Uterus (tissue), 4 donors: ENCODE data around the gene C13orf46. TPM values are rescaled to one million over a fixed set of nuclear protein-coding genes. Genes with fewer than 3 reads are reported as not detected.

Source experiments
- DNase-seq, 2 donors: peaks; one replicate each; pipeline ENCODE4 v3.0.0-alpha.2; 2019 to 2020
- H3K27ac ChIP-seq, 2 donors: fragments of 200-600 bp; sonication (generic); 1 replicate in 1 of 2; 2 replicates in 1 of 2; pipeline ENCODE4 v1.5.1; 2016 to 2018
- H3K27me3 ChIP-seq, 2 donors: fragments of 200-600 bp; sonication (generic); one replicate each; pipeline ENCODE4 v1.5.1; 2018 to 2019; ENCODE audit warnings: control low read depth in 1 of 2
- H3K36me3 ChIP-seq, 2 donors: fragments of 200-600 bp; sonication (generic); one replicate each; pipeline ENCODE4 v1.5.1; 2019; ENCODE audit warnings: control low read depth in 1 of 2
- H3K4me1 ChIP-seq, 2 donors: fragments of 200-600 bp; sonication (generic); one replicate each; pipeline ENCODE4 v1.5.1; 2018 to 2019; ENCODE audit warnings: control low read depth in 1 of 2
- H3K4me3 ChIP-seq, 2 donors: fragments of 200-600 bp; sonication (generic); 1 replicate in 1 of 2; 2 replicates in 1 of 2; pipeline ENCODE4 v1.5.1; 2018 to 2019; ENCODE audit warnings: mild to moderate bottlenecking in 1 of 2
- H3K9me3 ChIP-seq, 2 donors: fragments of 200-600 bp; sonication (generic); one replicate each; pipeline ENCODE4 v1.5.1; 2019; ENCODE audit warnings: control low read depth in 1 of 2
- POLR2A ChIP-seq, 2 donors: fragments of 450-650 bp; IDR thresholded peaks; one replicate each; pipeline ENCODE4 v1.6.1; 2016; ENCODE audit warnings: antibody characterized with exemption in 2 of 2, mild to moderate bottlenecking in 1 of 2, moderate library complexity in 1 of 2
- intact Hi-C: fragments of 100-400 bp; cut with DNase I; formaldehyde crosslinking; loops from one replicate; pipeline ENCODE4 v1.15.1; 2023; ENCODE audit warnings: low total_unique reads
- total RNA-seq, 4 donors: library from RNA; depleted of rRNA in 3 of 4; stranded (reverse); fragments of >200 nt in 3 of 4; gene quantifications; one replicate each; pipeline versions ENCODE4 v1.1.0 to v1.2.4, GENCODE V29; 2014 to 2023
- TF ChIP-seq, protein P1 (sequence below), 4 experiments: fragments of 200-600 bp in 2 of 4; fragments of 450-650 bp in 2 of 4; sonication (generic) in 2 of 4; IDR thresholded peaks; one replicate each; pipeline ENCODE4 v1.5.1; 2016 to 2019; ENCODE audit warnings: antibody characterized with exemption in 4 of 4, mild to moderate bottlenecking in 2 of 4, moderate library complexity in 1 of 4
- donor health status: DM: yes; HTN: yes; CAD: no.

Gene C13orf46
- total RNA-seq, 4 donors from 2014 or later, result 0.07 to 1.7 TPM; not detected in 2

DNA sequence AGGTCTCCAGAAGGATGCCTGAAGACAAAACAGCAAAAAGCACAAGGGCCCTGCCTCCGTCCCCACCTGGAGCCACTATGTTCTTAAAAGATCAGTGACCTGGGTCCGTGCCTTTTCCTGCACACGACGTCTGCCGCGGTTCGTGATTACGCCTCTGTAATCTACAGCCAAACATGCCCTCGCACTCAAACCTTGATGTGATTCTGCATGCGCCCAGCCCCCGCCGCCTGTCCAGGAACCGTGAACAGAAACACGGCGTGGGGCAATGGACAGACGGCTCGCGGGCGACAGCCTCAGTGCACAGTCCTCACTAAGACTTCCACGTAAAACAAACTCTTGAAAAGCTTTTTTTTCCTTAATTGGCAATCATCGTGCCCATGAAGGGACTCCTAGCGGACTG, 15.5 kb downstream of the C13orf46 start:
- no peaks in the 10 kb centered on the region for H3K27me3 ChIP-seq
- H3K27ac ChIP-seq, result no peak overlapping the region
- H3K4me3 ChIP-seq, result no peak overlapping the region
- no peaks in the 10 kb centered on the region for H3K36me3 ChIP-seq
- no peaks in the 10 kb centered on the region for H3K9me3 ChIP-seq
- TF ChIP-seq, protein P1, sequence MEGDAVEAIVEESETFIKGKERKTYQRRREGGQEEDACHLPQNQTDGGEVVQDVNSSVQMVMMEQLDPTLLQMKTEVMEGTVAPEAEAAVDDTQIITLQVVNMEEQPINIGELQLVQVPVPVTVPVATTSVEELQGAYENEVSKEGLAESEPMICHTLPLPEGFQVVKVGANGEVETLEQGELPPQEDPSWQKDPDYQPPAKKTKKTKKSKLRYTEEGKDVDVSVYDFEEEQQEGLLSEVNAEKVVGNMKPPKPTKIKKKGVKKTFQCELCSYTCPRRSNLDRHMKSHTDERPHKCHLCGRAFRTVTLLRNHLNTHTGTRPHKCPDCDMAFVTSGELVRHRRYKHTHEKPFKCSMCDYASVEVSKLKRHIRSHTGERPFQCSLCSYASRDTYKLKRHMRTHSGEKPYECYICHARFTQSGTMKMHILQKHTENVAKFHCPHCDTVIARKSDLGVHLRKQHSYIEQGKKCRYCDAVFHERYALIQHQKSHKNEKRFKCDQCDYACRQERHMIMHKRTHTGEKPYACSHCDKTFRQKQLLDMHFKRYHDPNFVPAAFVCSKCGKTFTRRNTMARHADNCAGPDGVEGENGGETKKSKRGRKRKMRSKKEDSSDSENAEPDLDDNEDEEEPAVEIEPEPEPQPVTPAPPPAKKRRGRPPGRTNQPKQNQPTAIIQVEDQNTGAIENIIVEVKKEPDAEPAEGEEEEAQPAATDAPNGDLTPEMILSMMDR (IDR thresholded peaks at IDR 0.05), result no peak
- no peak for TF ChIP-seq POLR2A (IDR thresholded peaks at IDR 0.05)
- no peaks in the 10 kb centered on the region for H3K4me1 ChIP-seq
- no peak for DNase-seq
- intact Hi-C loops, result no loop called here

DNA sequence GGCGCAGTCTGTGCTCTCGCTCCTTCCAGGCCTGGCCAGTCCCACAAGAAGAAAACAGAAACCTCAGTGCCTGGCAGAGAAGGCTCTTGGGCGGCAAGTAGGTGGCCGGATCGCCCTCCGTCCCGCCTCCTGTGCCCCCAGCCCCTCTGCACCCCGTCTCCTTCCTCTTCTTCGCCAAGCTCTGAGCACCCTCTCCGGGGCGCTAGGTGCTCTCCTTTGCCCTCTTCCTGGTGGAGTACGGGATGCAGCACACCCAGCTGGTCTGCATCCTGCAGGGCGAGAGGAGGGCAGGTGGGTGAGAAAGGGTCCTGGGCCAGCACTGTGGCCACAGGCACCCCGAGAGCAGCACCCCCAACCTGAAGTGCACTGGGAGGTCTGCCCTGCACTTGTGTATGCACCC, 17.3 kb downstream of the C13orf46 start:
- intact Hi-C loops, result no loop called here
- DNase-seq, result no peak
- Histone ChIP-seq H3K27ac (no peak overlapping the region), H3K4me3 (no peak overlapping the region), H3K36me3 (no peaks in the 10 kb centered on the region), H3K27me3 (no peaks in the 10 kb centered on the region), H3K4me1 (peaks cover 0 to 2% of the 10 kb centered on the region in 2 donors), H3K9me3 (no peaks in the 10 kb centered on the region)
- TF ChIP-seq, protein P1 (IDR thresholded peaks at IDR 0.05), result no peak
- TF ChIP-seq POLR2A (IDR thresholded peaks at IDR 0.05), result no peak

DNA sequence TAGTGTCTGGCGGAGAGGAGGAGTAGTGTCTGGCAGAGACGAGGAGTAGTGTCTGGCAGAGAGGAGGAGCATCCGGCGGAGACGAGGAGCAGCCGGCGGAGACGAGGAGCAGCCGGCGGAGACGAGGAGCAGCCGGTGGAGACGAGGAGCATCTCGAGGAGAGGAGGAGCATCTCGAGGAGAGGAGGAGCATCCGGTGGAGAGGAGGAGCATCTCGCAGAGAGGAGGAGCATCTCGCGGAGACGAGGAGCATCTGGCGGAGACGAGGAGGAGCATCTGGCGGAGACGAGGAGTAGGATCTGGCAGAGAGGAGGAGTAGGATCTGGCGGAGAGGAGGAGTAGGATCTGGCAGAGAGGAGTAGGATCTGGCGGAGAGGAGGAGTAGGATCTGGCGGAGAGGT, 18.2 kb downstream of the C13orf46 start:
- Histone ChIP-seq H3K9me3 (no peaks in the 10 kb centered on the region), H3K27ac (no peak overlapping the region), H3K36me3 (no peaks in the 10 kb centered on the region), H3K27me3 (no peaks in the 10 kb centered on the region), H3K4me3 (no peak overlapping the region), H3K4me1 (peaks cover 0 to 4% of the 10 kb centered on the region in 2 donors)
- intact Hi-C loops, result no loop called here
- DNase-seq, result no peak
- TF ChIP-seq, protein P1 (IDR thresholded peaks at IDR 0.05), result no peak
- TF ChIP-seq POLR2A (IDR thresholded peaks at IDR 0.05), result no peak

DNA sequence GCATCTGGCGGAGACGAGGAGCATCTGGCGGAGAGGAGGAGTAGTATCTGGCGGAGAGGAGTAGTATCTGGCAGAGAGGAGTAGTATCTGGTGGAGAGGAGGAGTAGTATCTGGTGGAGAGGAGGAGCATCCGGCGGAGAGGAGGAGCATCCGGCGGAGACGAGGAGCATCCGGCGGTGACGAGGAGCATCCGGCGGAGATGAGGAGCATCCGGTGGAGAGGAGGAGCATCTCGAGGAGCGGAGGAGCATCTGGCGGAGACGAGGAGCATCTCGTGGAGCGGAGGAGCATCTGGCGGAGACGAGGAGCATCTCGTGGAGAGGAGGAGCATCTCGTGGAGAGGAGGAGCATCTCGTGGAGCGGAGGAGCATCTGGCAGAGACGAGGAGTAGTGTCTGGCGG, 18.6 kb downstream of the C13orf46 start:
- Histone ChIP-seq H3K27me3 (no peaks in the 10 kb centered on the region), H3K36me3 (no peaks in the 10 kb centered on the region), H3K9me3 (no peaks in the 10 kb centered on the region), H3K27ac (no peak overlapping the region), H3K4me1 (peaks cover 0 to 4% of the 10 kb centered on the region in 2 donors), H3K4me3 (no peak overlapping the region)
- no peak for DNase-seq
- intact Hi-C loops, result no loop called here
- TF ChIP-seq POLR2A (IDR thresholded peaks at IDR 0.05), result no peak
- TF ChIP-seq, protein P1 (IDR thresholded peaks at IDR 0.05), result no peak

DNA sequence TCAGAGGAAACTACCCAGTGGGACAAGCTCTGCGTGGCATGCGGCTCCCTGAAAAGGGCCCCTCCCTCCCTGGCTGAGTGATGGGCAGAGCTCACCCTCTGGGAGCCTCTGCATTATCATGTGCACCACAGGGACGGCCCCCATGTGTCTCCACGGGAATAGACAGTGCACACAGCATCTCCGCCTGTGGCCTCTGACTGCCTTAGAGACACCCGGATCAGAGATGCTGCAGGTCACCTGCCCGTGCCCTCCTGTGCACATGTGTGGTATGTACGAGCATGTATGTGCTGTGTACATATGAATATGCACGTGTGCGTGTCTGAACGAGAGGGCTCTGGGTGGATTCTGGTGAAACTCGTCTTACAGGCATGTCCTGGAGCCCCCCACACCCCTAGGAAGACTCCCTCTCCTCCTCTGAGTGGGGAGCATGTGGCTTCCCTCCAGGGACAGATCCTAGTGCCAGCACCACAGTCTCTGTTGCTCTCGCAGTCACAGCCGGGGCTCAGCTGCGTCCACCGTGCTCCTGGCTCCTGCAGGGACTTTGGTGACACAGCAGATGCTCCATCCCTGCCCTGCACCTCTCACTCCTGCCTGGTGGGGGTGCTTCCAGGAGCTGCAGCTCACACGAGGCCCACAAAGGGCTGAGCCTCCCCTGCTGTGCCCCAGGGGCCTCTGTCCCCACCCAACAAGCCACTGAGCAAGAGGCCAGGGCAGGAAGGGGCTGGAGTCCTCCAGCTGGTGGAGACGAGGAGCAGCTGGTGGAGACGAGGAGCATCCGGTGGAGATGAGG, 19.6 kb downstream of the C13orf46 start:
- Histone ChIP-seq H3K36me3 (no peaks in the 10 kb centered on the region), H3K27me3 (no peaks in the 10 kb centered on the region), H3K9me3 (no peaks in the 10 kb centered on the region), H3K4me1 (peaks cover 0 to 4% of the 10 kb centered on the region in 2 donors), H3K4me3 (no peak overlapping the region), H3K27ac (no peak overlapping the region)
- intact Hi-C loops, result no loop called here
- no peak for DNase-seq
- no peak for TF ChIP-seq POLR2A (IDR thresholded peaks at IDR 0.05)
